HEK293 (cell line): ENCODE data around the gene SLK.

Experiments used
- CTCF ChIA-PET: fragments of 350-600 bp; formaldehyde crosslinking; extraction: SDS; loops from one replicate; lab custom pipeline; 2021; ENCODE audit warnings: antibody characterized with exemption; lab: Yijun Ruan, JAX
- POLR2A ChIA-PET: fragments of 300-600 bp; formaldehyde crosslinking; extraction: SDS; loops from one replicate; lab custom pipeline; 2020; ENCODE audit warnings: antibody characterized with exemption, inconsistent platforms; lab: Yijun Ruan, JAX
- H3K27ac ChIP-seq: fragments of 200-500 bp; sonication (Bioruptor generic); 2 replicates; pipeline ENCODE4 v1.5.1; 2014; ENCODE audit warnings: low read depth, low read length, control low read depth, inconsistent platforms; ENCODE audit errors: extremely low read depth
- H3K36me3 ChIP-seq, 2 experiments: fragments of 200-500 bp in 1 of 2; sonication (Bioruptor generic) in 1 of 2; 1 replicate in 1 of 2; 2 replicates in 1 of 2; pipeline ENCODE4 v1.5.1; 2014 to 2017; ENCODE audit warnings: inconsistent platforms in 2 of 2, low read length in 2 of 2; ENCODE audit not compliant: control insufficient read depth in 2 of 2, insufficient read depth in 1 of 2
- H3K4me1 ChIP-seq: fragments of 200-500 bp; sonication (Bioruptor generic); 2 replicates; pipeline ENCODE4 v1.5.1; 2014; ENCODE audit warnings: mild to moderate bottlenecking, low read length, inconsistent platforms; ENCODE audit not compliant: control insufficient read depth, insufficient read depth
- H3K4me3 ChIP-seq: 2 replicates; pipeline ENCODE4 v1.5.1; 2011; ENCODE audit warnings: low read depth, mild to moderate bottlenecking, control low read depth, low read length, moderate library complexity
- H3K9me3 ChIP-seq: fragments of 200-500 bp; sonication (Bioruptor generic); 2 replicates; pipeline ENCODE4 v1.5.1; 2014; ENCODE audit warnings: low read depth, low read length, inconsistent platforms; ENCODE audit not compliant: control insufficient read depth, insufficient read depth
- OVOL3 ChIP-seq: fragments of 450-650 bp; formaldehyde crosslinking; IDR thresholded peaks from 2 replicates; pipeline ENCODE4 v1.5.1; 2016; ENCODE audit warnings: missing biosample characterization, missing genetic modification characterization
- PRDM2 ChIP-seq: fragments of 450-650 bp; formaldehyde crosslinking; IDR thresholded peaks from 2 replicates; pipeline ENCODE4 v1.5.1; 2016; ENCODE audit warnings: missing biosample characterization, missing genetic modification characterization, borderline replicate concordance
- PRDM4 ChIP-seq: fragments of 450-650 bp; formaldehyde crosslinking; IDR thresholded peaks from 2 replicates; pipeline ENCODE4 v1.5.1; 2017; ENCODE audit warnings: missing biosample characterization, missing genetic modification characterization
- RBAK ChIP-seq: fragments of 450-650 bp; formaldehyde crosslinking; IDR thresholded peaks from 2 replicates; pipeline ENCODE4 v1.5.1; 2016; ENCODE audit warnings: missing biosample characterization, missing genetic modification characterization
- SP3 ChIP-seq: fragments of 450-650 bp; formaldehyde crosslinking; IDR thresholded peaks from 2 replicates; pipeline ENCODE4 v1.5.1; 2016; ENCODE audit warnings: missing biosample characterization, missing genetic modification characterization
- TRIM28 ChIP-seq: IDR thresholded peaks from 2 replicates; pipeline ENCODE4 v1.6.1; 2011; ENCODE audit warnings: low read length, control low read depth, borderline replicate concordance
- ZBTB1 ChIP-seq: fragments of 450-650 bp; formaldehyde crosslinking; IDR thresholded peaks from 2 replicates; pipeline ENCODE4 v1.5.1; 2016; ENCODE audit warnings: missing biosample characterization, missing genetic modification characterization
- ZBTB20 ChIP-seq: fragments of 450-650 bp; formaldehyde crosslinking; IDR thresholded peaks from 2 replicates; pipeline ENCODE4 v1.5.1; 2016; ENCODE audit warnings: missing biosample characterization, missing genetic modification characterization
- ZBTB21 ChIP-seq: fragments of 450-650 bp; formaldehyde crosslinking; IDR thresholded peaks from 2 replicates; pipeline ENCODE4 v1.5.1; 2017; ENCODE audit warnings: missing biosample characterization, missing genetic modification characterization
- ZFP3 ChIP-seq: fragments of 450-650 bp; formaldehyde crosslinking; IDR thresholded peaks from 2 replicates; pipeline ENCODE4 v1.5.1; 2016; ENCODE audit warnings: low read depth, missing biosample characterization, missing genetic modification characterization
- ZFP69B ChIP-seq: fragments of 450-650 bp; formaldehyde crosslinking; IDR thresholded peaks from 2 replicates; pipeline ENCODE4 v1.5.1; 2016; ENCODE audit warnings: missing biosample characterization, missing genetic modification characterization
- ZNF114 ChIP-seq: fragments of 450-650 bp; formaldehyde crosslinking; IDR thresholded peaks from 2 replicates; pipeline ENCODE4 v1.5.0; 2017; ENCODE audit warnings: missing biosample characterization, missing genetic modification characterization
- ZNF175 ChIP-seq: fragments of 450-650 bp; formaldehyde crosslinking; IDR thresholded peaks from 2 replicates; pipeline ENCODE4 v1.5.1; 2016; ENCODE audit warnings: missing biosample characterization, missing genetic modification characterization
- ZNF248 ChIP-seq: fragments of 450-650 bp; formaldehyde crosslinking; IDR thresholded peaks from 2 replicates; pipeline ENCODE4 v1.5.1; 2017; ENCODE audit warnings: missing biosample characterization, missing genetic modification characterization
- ZNF266 ChIP-seq: fragments of 450-650 bp; formaldehyde crosslinking; IDR thresholded peaks from 2 replicates; pipeline ENCODE4 v1.5.1; 2016; ENCODE audit warnings: missing biosample characterization, missing genetic modification characterization, low read depth
- ZNF394 ChIP-seq: fragments of 450-650 bp; formaldehyde crosslinking; IDR thresholded peaks from 2 replicates; pipeline ENCODE4 v1.5.1; 2016; ENCODE audit warnings: missing biosample characterization, missing genetic modification characterization, mild to moderate bottlenecking, moderate library complexity, borderline replicate concordance
- ZNF404 ChIP-seq: fragments of 450-650 bp; formaldehyde crosslinking; IDR thresholded peaks from 2 replicates; pipeline ENCODE4 v1.5.1; 2017; ENCODE audit warnings: missing biosample characterization, missing genetic modification characterization
- ZNF426 ChIP-seq: fragments of 450-650 bp; formaldehyde crosslinking; IDR thresholded peaks from 2 replicates; pipeline ENCODE4 v1.5.1; 2017; ENCODE audit warnings: missing biosample characterization, missing genetic modification characterization, mild to moderate bottlenecking, inconsistent platforms, moderate library complexity
- ZNF433 ChIP-seq: fragments of 450-650 bp; formaldehyde crosslinking; IDR thresholded peaks from 2 replicates; pipeline ENCODE4 v1.5.1; 2016; ENCODE audit warnings: missing biosample characterization, missing genetic modification characterization, low read depth
- ZNF501 ChIP-seq: fragments of 450-650 bp; formaldehyde crosslinking; IDR thresholded peaks from 2 replicates; pipeline ENCODE4 v1.5.1; 2016; ENCODE audit warnings: missing biosample characterization, missing genetic modification characterization
- ZNF513 ChIP-seq: fragments of 450-650 bp; IDR thresholded peaks from 2 replicates; pipeline ENCODE4 v1.5.1; 2018; ENCODE audit warnings: missing biosample characterization, missing genetic modification characterization
- ZNF548 ChIP-seq: fragments of 450-650 bp; formaldehyde crosslinking; IDR thresholded peaks from 2 replicates; pipeline ENCODE4 v1.5.1; 2016; ENCODE audit warnings: missing biosample characterization, missing genetic modification characterization
- ZNF571 ChIP-seq: fragments of 450-650 bp; formaldehyde crosslinking; IDR thresholded peaks from 2 replicates; pipeline ENCODE4 v1.5.0; 2017; ENCODE audit warnings: missing biosample characterization, missing genetic modification characterization
- ZNF596 ChIP-seq: fragments of 450-650 bp; IDR thresholded peaks from 2 replicates; pipeline ENCODE4 v1.5.0; 2018; ENCODE audit warnings: missing biosample characterization, mild to moderate bottlenecking, missing genetic modification characterization, moderate library complexity
- ZNF624 ChIP-seq: fragments of 450-650 bp; formaldehyde crosslinking; IDR thresholded peaks from 2 replicates; pipeline ENCODE4 v1.5.1; 2017; ENCODE audit warnings: missing biosample characterization, missing genetic modification characterization
- ZNF707 ChIP-seq: fragments of 450-650 bp; formaldehyde crosslinking; IDR thresholded peaks from 2 replicates; pipeline ENCODE4 v1.5.1; 2016; ENCODE audit warnings: missing biosample characterization, missing genetic modification characterization
- ZNF768 ChIP-seq: fragments of 450-650 bp; formaldehyde crosslinking; IDR thresholded peaks from 2 replicates; pipeline ENCODE4 v1.5.1; 2018; ENCODE audit warnings: missing biosample characterization, mild to moderate bottlenecking, missing genetic modification characterization
- ZSCAN16 ChIP-seq: fragments of 450-650 bp; formaldehyde crosslinking; IDR thresholded peaks from 2 replicates; pipeline ENCODE4 v1.5.1; 2016; ENCODE audit warnings: missing biosample characterization, missing genetic modification characterization

The SLK gene

DNA sequence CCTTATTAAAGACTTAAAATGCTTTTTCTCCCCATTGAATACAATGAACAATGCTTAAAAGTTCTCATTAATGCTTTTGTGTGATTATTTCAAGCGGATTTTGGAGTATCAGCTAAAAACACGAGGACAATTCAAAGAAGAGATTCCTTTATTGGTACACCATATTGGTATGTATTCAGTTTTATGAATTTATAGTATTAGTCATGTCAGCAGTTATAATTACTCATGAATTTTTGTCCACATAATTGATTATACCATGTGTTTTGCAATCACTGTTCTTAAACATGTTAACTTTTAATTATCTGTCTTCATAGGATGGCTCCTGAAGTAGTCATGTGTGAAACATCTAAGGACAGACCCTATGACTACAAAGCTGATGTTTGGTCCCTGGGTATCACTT lies 31.9 kb downstream of the SLK start (continued):
- no peak for TF ChIP-seq ZNF513 (tag by site-specific recombination)
- TF ChIP-seq RBAK (tag by site-specific recombination), result no peak
- no peak for TF ChIP-seq ZFP3 (tag by site-specific recombination)
- no peak for TF ChIP-seq PRDM2 (tag by site-specific recombination)
- TF ChIP-seq ZNF768 (tag by site-specific recombination), result no peak
- no peak for TF ChIP-seq ZNF248
- no peak for TF ChIP-seq ZNF114 (tag by site-specific recombination)
- no peak for TF ChIP-seq ZNF175 (tag by site-specific recombination)
- no peak for TF ChIP-seq ZNF266 (tag by site-specific recombination)
- TF ChIP-seq ZNF571 (tag by site-specific recombination), result no peak

- ChIA-PET CTCF (no interaction called here), POLR2A (no interaction called here)
- H3K4me3 ChIP-seq, result no peak overlapping the region
- peaks cover 57% of the 10 kb centered on the region in 2 experiments for H3K36me3 ChIP-seq
- no peaks in the 10 kb centered on the region for H3K9me3 ChIP-seq
- H3K27ac ChIP-seq, result no peak overlapping the region
- TF ChIP-seq PRDM4 (tag by site-specific recombination), result no peak
- no peak for TF ChIP-seq ZBTB21 (tag by site-specific recombination)
- no peak for TF ChIP-seq RBAK (tag by site-specific recombination)
- no peak for TF ChIP-seq ZNF707 (tag by site-specific recombination)
- TF ChIP-seq ZSCAN16 (tag by site-specific recombination), result no peak
- TF ChIP-seq ZNF624 (tag by site-specific recombination), result no peak
- TF ChIP-seq ZNF426 (tag by site-specific recombination), result no peak
- TF ChIP-seq OVOL3, result no peak
- no peak for TF ChIP-seq ZNF501 (tag by site-specific recombination)
- no peak for TF ChIP-seq ZNF433 (tag by site-specific recombination)
- TF ChIP-seq ZFP69B, result no peak
- TF ChIP-seq SP3 (tag by site-specific recombination), result no peak
- no peak for TF ChIP-seq ZNF394 (tag by site-specific recombination)
- no peak for TF ChIP-seq ZNF548 (tag by site-specific recombination)
- TF ChIP-seq TRIM28, result no peak
- no peak for TF ChIP-seq ZNF404 (tag by site-specific recombination)
- no peak for TF ChIP-seq ZNF596 (tag by site-specific recombination)
- no peak for TF ChIP-seq ZBTB20
- TF ChIP-seq ZBTB1 (tag by site-specific recombination), result no peak
- H3K4me1 ChIP-seq, result no peaks in the 10 kb centered on the region
Measured at GRCh38 chr10:104002911-104003310, 36.0 kb downstream of the SLK start.
